Activated T-helper 9 cell treated with anti-CD3 and anti-CD28 coated beads, Interleukin-2, amount 50 U/mL, for 16 hours (primary cell): ENCODE measurements around the gene GAK.

ENCODE experiments used
- DNase-seq: peaks from one replicate; pipeline ENCODE4 v3.0.0-alpha.2; 2020; ENCODE audit warnings: low read depth

GAK gene

DNA sequence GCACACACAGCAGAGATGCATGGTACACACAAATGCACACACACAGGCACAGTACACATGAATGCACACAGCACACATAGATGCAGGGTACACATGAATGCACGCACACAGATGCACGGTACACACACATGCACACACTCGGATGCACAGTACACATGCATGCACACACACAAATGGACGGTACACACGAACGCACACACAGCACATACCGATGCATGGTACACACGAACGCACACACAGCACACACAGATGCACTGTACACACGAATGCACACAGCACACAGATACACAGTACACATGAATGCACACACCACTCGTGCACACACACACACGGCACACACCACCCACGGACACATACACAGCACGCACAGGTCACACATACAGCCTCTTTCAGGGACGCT is 62.3 kb downstream of the GAK start:
- DNase-seq, result no peak

DNA sequence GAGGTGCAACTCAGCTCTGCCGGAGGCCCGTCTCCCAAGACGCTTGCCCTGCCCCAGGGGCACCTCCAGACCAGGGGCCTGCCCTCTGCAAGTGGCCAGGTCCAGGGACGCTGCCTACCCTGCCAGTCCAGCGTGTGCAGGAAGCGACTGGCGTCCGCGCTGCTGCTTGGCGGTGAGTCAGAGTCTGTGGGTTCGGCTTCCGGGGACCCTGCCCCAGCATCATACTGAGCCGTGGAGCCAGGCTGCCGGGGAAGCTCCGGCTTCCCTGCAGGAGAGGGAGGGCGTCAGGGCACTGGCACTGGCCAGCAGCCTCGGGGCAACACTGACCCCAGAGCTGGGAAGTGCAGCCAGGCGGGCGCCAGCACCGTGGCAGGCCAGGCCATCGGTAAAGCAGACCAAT is 63.7 kb downstream of the GAK start:
- no peak for DNase-seq

DNA sequence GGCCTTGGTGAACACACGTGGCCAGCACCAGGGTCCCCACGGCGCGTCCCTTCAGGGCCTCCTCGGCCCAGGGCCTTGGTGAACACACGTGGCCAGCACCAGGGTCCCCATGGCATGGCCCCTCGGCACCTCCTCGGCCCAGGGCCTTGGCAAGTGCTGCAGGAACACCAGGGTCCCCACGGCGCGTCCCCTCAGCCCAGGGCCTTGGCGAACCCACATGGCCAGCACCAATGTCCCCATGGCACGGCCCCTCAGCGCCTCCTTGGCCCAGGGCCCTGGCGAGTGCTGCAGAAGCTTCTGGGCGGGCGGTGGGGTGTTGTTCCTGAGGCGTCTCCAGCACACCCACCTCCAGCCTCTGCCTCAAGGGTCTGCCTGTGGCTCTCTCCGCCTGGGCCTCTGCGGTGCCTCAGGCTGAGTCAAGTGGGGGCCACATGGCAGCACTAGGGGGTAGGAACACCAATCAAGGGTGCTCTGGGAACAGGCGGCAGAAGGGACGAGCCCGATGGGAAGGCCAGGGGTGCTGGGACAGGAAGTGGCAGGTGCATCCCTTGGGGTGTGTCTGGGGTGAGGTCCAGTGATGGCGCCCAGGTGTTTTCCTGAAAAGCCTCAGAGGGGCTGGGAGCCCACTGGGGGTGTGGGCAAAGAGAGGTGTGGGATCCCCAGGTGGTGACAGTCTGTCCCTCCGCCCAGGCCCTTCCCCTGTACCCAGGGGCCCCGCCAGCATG is 64.4 kb downstream of the GAK start:
- no peak for DNase-seq

DNA sequence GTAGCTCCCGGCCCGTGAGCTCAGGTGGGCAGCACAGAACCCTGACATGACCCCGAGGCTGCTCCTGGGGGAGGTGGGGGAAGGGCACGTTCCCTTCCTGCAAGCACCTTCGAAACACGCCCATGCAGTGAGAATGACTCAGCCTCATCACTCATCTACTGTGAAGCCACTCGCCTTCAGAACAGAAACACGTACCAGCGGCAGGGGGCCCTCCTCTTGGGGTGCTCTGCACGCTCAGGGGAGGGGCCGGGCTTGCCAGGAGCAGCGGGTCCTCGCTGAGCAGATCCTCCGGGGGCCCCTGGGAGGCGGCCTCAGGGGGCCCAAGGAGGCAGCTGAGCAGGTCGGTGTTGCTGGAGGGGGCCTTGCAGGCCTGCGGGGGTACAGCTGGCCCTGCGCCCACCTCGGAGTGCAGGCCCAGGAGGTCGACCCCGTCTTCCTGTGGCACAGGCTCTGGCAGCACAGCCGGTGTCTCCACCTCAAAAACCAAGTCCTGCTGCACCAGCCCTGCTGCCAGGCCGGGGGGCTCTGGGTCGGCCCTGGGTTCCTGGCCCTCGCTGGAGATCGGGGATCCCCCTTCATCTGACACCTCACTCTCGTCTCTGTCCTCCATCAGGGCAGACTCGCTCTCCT is 65.2 kb downstream of the GAK start:
- DNase-seq, result no peak

DNA sequence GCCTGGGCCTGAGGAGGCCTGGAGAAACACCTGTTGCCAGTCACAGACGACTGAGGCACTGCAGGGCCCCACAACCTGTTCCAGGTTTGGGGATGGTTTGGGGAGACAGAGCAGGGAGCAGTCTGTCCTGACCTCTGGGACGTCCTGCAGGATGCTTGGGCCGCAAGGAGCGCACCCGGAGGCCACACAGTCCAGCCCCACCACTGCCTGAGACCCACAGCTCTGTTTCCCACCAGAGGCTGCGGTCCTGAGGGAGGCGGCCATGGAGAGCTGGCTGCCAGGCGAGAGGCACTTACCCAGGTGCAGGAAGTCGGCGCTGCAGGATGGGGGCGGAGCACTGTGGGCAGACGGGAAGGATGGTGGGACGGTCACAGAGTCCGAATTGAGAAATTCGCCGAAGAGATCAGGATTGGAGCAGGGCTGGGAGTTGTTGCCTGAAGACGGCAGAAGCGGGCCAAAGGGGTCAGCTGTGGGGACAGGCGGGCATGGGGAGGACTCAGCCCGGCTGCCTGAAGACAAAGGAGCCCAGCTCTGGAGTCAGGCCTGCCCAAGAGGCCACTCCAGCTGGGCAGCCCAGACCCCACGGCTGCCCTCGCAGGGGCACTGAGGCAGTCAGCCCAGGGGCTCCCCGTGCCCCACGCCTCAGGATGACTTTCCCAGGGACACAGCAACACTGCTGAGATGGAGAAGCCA is 65.9 kb downstream of the GAK start:
- no peak for DNase-seq

DNA sequence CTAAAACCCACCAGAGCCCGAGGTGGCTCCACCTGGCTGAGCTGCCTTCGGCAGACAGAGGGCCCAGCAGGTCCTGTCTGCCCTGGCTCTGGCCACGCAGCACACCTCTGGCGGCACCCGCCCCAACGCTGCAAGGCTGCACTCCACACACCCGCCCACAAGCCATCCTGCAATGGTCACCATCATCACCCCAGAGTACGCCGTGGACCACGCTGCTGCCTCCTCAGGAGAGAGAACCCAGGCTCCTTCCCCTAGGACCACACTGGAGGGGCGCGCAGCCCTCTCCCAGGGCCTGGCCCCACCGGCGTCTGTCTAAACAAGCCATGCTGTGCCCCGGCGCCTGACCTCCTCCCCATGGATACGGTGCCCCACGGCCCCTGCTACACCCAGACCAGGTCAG is 66.5 kb downstream of the GAK start:
- DNase-seq, result no peak

DNA sequence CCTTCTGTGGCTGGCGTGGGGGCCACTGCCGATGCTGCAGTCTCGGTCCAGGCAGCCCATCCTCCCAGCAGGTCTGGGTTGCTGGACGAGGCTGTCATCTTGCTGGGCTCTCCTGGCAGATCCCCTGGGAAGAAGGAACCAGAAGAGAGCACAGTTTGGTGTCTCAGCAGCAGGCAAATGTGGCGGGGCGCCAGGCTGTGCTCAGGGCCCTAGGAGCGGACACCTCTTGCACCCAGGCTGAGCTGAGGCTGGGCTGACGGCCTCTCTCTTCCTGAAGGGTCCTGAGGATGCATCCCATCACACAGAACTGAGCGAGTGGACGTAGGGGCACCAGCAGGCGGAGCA is 67.0 kb downstream of the GAK start:
- no peak for DNase-seq

DNA sequence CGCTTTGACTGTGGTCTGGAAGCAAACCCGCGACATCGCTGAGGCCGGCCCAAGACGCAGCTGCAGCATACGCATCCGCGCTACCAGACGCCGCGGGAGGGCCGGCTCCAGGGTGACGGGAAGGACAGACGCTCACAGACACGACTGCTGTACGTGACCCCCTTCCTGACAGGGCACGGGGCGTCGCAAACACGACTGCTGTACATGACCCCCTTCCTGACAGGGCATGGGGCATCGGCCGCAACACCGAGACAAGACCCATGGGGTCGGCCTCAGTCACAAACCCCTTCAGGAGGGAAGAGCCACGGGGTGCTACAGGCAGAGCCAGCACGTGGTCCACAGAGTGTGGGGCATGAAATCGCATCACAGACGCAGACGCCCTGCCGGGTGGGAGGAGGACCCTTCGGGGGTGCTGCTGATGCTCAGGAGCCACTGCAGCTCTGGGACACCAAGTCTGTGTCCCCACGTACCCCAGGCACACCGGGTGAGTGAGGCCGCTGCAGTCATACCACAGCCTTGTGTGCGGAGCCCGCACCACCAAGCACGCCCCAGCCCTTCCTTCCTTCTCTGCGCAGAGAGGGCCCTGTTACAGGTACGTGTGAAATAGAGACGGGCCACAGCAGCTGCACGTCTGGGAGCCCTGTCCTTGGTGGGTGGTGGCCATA is 67.5 kb downstream of the GAK start:
- DNase-seq, result no peak

DNA sequence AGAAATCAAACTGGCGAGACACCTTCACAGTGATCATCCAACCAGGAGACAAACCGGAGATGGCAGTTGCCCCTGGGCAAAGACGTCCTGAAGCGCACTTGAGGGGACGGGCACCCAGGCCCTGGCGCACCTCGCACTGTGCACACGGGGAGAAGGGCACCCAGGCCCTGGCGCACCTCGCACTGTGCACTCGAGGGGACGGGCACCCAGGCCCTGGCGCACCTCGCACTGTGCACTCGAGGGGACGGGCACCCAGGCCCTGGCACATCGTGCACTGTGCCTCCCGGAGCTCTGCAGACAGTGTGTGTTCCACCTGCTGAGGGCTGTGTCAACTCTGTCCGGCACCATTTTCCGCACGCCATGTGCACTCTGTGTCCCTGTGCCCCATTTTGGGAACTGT is 71.6 kb downstream of the GAK start:
- no peak for DNase-seq

DNA sequence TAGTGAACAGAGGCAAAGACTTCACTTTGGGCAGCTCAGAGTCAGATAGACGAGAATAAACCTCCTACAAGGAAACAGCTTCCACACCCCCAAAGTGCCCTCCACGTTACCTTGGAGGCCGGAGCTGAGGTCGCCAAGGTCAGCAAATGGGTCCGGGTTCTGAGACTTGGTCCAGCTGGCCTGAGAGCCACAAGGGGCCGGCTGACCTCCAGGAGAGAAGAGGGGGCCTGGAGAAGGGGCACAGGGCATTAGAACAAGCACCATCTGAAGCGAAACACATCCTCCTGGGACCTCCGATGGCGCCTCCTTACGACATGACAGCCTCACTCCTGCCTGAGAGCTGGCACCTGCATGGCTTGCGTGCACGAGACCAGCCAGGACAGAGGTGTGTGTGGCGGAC is 72.6 kb downstream of the GAK start:
- no peak for DNase-seq

DNA sequence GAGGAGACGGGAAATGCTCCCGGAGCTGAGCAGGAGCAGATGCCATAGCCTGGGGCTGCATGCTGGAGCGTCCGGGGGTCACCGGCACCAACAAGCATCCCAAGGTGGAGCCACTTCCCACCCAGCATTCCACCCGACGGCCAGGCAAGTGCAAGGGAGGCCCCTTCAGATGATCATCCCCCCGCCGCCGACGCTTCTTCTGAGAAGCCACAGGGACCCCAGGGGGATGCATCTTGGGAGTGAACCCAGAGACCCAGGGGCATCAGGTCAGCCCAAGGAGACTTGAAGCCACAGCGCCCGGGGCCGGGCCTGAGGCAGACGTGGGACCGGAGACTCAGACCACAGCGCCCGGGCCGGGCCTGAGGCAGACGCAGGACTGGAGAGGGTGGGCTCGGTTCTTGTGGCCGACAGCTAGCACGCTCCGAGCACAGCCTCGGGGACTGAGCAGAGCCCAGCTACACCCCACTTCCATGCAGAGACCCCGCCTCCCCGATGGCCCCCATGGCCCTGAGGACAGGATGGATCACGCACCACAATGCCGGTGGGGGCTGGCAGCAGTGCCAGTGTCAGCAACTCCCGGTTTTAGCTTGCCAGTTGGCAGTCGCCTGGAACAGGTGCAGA is 73.2 kb downstream of the GAK start:
- DNase-seq, result no peak

DNA sequence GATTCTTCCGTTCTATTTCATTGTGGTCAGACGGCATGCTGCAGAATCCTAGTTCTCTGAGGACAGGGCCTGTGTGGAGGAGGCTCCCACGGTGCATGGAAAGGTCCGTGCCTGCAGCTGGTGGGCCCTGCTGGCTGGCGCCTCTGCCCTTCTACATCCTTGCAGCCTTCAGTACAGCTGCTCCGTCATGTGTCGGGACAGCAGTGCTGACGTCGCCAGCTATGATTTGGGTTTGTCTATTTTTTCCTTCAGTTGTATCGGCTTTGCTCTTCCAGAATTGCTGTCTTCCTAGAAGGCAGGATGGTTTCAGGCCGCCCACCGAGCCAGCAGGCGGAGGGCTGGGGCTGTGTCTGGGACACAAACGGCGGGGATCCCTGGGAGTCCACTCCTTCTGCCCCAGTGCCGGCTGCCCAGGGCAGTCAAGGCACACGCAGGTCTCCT is 74.1 kb downstream of the GAK start:
- DNase-seq, result no peak

DNA sequence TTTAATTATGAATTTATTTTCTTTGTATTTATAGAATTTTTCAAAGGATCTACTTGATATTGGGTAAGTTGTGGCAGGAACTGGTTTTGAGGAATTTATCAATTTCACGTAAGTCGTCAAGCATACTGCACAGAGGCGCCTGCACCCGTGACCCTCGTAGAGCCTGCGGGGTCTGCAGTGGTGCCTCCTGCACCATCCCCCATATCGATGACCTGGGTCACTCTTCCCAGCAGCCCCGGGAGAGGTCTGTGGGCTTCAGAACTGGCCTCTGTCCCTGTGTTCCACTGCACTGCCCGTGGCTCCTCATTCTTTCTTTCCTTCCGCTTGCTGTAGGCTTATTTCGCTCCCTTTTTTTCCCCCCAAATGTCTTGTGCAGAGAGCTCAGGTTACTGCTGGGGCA is 74.7 kb downstream of the GAK start:
- no peak for DNase-seq

DNA sequence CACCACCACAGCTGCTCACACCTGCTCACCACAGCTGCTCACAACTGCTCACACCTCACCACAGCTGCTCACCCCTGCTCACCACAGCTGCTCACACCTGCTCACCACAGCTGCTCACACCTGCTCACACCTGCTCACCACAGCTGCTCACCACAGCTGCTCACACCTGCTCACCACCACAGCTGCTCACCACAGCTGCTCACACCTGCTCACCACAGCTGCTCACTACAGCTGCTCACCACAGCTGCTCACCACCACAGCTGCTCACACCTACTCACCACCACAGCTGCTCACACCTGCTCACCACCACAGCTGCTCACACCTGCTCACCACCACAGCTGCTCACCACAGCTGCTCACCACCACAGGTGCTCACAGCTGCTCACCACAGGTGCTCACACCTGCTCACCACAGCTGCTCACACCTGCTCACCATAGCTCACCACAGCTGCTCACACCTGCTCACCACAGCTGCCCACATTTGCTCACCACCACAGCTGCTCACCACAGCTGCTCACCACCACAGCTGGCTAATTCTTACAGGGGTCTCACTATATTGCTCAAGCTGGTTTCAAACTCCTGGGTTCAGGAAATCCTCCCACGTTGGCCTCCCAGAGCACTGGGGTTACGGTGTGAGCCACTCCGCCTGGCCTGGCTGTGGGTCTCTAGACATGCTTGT is 75.8 kb downstream of the GAK start:
- DNase-seq, result no peak

DNA sequence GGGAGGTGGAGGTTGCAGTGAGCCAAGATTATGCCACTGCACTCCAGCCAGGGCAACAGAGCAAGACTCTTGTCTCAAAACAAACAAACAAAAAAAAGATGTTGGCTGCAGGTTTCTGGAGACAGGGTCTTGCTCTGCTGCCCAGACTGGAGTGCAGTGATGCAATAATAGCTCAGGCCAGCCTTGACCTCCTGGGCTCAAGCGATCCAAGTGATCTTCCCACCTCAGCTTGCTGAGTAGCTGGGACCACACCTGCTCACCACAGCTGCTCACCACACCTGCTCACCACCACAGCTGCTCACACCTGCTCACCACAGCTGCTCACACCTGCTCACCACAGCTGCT is 76.3 kb downstream of the GAK start:
- no peak for DNase-seq

DNA sequence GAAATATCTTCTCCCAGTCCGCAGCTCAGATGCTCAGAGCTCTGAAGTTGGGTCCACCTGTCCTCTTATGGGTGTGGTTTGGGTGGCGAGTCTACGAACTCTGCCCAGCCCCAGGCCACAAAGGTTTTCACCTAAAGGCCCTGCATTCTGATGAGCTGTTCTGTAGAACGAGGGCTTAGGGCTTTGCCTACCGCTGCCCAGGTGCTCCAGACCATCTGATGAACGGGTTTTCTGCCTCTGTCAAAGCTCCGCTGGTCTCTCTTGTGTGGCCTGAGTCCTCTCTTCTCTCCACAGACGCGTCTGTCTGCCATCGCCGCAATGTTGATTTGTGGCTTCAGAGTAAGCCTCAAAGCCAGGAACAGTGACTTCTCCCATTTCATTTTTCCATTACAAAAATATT is 77.8 kb downstream of the GAK start:
- no peak for DNase-seq

DNA sequence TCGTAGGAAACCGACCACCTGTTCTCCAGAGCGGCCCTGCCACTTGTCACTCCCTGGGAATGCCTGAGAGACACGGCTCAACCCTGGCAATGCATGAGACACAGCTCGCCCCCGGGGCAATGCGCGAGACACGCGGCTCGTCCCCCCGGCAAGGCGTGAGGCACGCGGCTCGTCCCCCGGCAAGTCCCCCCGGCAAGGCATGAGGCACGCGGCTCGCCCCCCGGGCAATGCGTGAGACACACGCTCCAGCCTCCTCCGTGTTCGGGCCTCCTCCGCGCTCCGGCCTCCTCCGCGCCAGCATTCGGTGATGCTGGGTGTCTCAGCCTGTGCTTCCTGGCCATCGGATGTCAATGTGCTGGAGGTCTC is 78.7 kb downstream of the GAK start:
- DNase-seq, result no peak

DNA sequence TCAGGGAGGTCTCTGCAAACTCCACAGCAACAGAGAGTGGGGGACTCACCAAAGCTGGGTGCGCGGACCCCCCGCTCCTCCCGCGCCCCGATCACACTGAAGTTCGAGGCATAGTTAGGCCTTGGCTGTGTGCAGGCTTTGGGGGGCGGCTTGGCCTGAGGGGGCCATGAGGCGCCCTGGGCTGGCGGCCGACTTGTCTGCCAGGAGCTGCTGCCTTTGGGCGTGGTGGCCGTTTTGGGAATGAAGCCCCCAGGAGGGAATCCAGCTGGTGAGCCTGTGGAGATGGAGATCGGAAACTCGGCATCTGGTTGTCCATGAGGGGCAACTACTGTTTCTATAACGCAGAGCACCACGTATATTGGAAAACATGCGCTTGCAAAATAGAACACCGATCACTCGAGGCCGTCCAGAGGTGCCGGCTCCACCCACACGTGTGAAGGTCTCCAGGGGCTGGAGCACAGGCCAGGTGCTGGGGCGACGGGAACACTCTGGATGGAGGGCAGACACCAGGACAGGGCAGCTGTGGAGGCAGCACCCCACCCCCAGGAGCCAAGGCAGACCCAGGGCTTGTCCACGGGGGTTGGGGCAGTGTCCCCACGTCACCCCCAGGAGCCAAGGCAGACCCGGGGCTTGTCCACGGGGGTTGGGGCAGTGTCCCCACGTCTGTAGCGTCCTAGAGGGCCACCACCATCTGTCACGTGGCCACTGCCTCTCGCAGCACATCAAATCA is 80.2 kb downstream of the GAK start:
- no peak for DNase-seq

DNA sequence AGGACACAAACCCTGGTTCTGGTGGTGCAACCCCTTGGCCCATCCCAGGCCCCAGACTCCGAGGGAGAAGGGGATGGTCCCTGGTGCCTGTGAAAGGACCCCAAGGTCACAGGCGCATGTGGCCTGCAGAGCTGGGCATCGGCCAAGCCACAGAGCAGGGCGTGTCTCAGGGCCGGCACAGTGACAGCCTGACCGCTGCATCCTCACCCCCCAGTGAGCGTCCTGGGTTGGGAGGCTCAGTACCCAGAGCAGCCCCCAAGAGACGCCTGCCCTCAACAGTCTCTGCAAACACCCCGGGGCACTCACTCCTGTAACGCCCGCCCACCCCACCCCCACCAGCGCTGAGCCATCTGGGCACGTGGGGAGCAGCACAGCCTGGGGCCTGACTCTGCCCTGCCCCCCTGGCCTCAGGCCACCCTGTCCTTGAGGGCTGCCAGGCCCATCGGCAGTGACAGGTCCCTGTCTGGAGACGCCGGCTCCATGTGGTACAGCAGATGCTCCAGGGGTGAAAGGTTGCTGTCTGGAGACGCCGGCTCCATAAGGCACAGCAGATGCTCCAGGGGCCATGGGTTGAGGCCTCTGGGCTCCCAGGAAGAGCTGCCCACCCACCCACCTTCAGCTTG is 81.7 kb downstream of the GAK start:
- no peak for DNase-seq

DNA sequence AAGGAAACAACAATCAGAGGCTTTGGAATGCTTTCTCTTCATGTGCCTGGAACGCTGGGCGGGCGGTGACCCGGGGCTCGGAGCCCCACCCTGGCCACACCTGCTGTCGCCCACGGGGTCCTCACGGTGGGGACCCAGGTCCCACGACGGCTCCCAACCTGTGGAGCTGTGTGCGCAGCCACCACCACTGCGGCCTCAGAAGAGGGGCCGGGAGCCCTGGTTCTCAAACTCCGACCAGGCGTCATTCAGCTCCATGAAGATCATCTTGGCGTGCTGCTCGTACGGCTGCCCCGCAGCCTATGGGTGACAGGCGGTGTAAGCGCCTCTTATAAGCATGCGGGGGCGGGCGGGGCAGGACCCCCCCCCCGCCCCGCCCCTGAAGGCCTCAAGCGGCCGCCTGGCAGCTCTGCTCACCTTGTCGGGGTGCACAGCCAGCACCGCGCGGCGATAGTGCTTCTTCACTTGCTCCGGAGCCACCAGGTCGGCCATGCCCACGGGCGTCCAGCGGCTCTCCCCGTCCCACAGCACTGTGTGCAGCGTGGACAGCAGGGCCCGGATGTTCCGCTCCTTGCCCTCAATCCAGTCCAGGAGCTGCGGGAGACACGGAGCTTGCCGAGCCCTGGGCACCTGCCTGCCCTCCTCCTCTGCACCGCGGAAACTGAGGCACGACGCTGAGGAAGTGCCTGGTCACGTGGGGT is 82.5 kb downstream of the GAK start:
- DNase-seq, result no peak
